Naive thymus-derived CD8-positive, alpha-beta T cell (primary cell): ENCODE results near the gene EXOC4. TPM values are rescaled to one million over a fixed set of nuclear protein-coding genes. Genes with fewer than 3 reads are reported as not detected.
A peak's percentile ranks its signal among the peaks of the same experiment; 100 is the strongest.

Experiments used
- ATAC-seq, 2 donors: fragments of 150-1000 bp; cut with Tn5 transposase in 1 of 2; sonication (Bioruptor Pico), chemical (Tn5 transposase) in 1 of 2; 1 replicate in 1 of 2; 2 replicates in 1 of 2; pipeline ENCODE4 v1.10.0; 2021; ENCODE audit warnings: mild to moderate bottlenecking in 2 of 2, moderate library complexity in 2 of 2
- POLR2A ChIA-PET: fragments of 350-600 bp; sonication (Branson Sonifier 250); formaldehyde crosslinking; loops from one replicate; lab custom pipeline; 2021; ENCODE audit warnings: antibody characterized with exemption; lab: Charles Lee
- DNase-seq, 10 donors: peaks; one replicate each; pipeline versions ENCODE4 v3.0.0 to v3.0.0-alpha.2; 2020 to 2022
- H3K27ac Mint-ChIP-seq, 10 donors: one replicate each; pipeline ENCODE4 v1.8.0; 2020 to 2022; ENCODE audit warnings: mild to moderate bottlenecking in 10 of 10, mixed read lengths in 10 of 10, moderate library complexity in 4 of 10, inconsistent platforms in 1 of 10
- H3K27me3 Mint-ChIP-seq, 5 donors: one replicate each; pipeline ENCODE4 v1.8.0; 2021 to 2022; ENCODE audit warnings: mixed read lengths in 5 of 5
- H3K36me3 Mint-ChIP-seq, 3 donors: one replicate each; pipeline ENCODE4 v1.8.0; 2020 to 2022; ENCODE audit warnings: mixed read lengths in 3 of 3, mild to moderate bottlenecking in 2 of 3, inconsistent platforms in 1 of 3
- H3K4me1 Mint-ChIP-seq, 4 donors: one replicate each; pipeline ENCODE4 v1.8.0; 2021 to 2022; ENCODE audit warnings: mixed read lengths in 4 of 4
- H3K4me3 Mint-ChIP-seq, 10 donors: one replicate each; pipeline ENCODE4 v1.8.0; 2020 to 2022; ENCODE audit warnings: mild to moderate bottlenecking in 10 of 10, mixed read lengths in 10 of 10, moderate library complexity in 6 of 10, inconsistent platforms in 1 of 10
- H3K9me3 Mint-ChIP-seq, 9 donors: one replicate each; pipeline ENCODE4 v1.8.0; 2020 to 2022; ENCODE audit warnings: mixed read lengths in 9 of 9, mild to moderate bottlenecking in 3 of 9, inconsistent platforms in 1 of 9, moderate library complexity in 1 of 9
- polyA plus RNA-seq, 3 donors: library from polyadenylated mRNA; unstranded; fragments of 300-500 nt; fragmentation: Illumina TruSeq; gene quantifications; one replicate each; pipeline ENCODE4 v1.2.3, GENCODE V29; 2021
- total RNA-seq, 8 experiments: library from RNA in 2 of 8; stranded (reverse) in 2 of 8; gene quantifications; one replicate each; pipeline ENCODE4 v1.2.3 and lab custom pipeline; 2021 to 2026

EXOC4 gene
- total and polyA plus RNA-seq, 5 experiments from 2014 or later: 29.4 to 68.6 (median 42.4) TPM

GRCh38 chr7:133853706-133854276 is 600.9 kb downstream of the EXOC4 start:
- POLR2A ChIA-PET: no interaction called here
- H3K4me3 Mint-ChIP-seq: no peak overlapping the region
- no peak overlapping the region for H3K27ac Mint-ChIP-seq
- H3K27me3 Mint-ChIP-seq: no peaks in the 10 kb centered on the region
- no peaks in the 10 kb centered on the region for H3K9me3 Mint-ChIP-seq
- no peak for ATAC-seq
- peaks cover 0 to 15% (median 8%) of the 10 kb centered on the region in 3 donors for H3K36me3 Mint-ChIP-seq
- DNase-seq: peak in 1 of 10 donors; percentile 1
- H3K4me1 Mint-ChIP-seq: peaks cover 0 to 5% (median 1%) of the 10 kb centered on the region in 4 donors

- peak in 2 of 10 donors; percentile 5 for DNase-seq
- Mint-ChIP-seq H3K36me3 (peaks cover 0 to 13% (median 9%) of the 10 kb centered on the region in 3 donors), H3K4me1 (peaks cover 0 to 12% (median 1%) of the 10 kb centered on the region in 4 donors), H3K27me3 (no peaks in the 10 kb centered on the region), H3K9me3 (no peaks in the 10 kb centered on the region), H3K27ac (no peak overlapping the region), H3K4me3 (no peak overlapping the region)
- ATAC-seq: no peak
- POLR2A ChIA-PET: no interaction called here
Observed at GRCh38 chr7:133854739-133855138, 601.9 kb downstream of the EXOC4 start.

- no peak overlapping the region for H3K4me3 Mint-ChIP-seq
- peaks cover 0 to 9% (median 6%) of the 10 kb centered on the region in 3 donors for H3K36me3 Mint-ChIP-seq
- ATAC-seq (no peak), DNase-seq (peak in 1 of 10 donors; percentile 55)
- peaks cover 0 to 7% (median 1%) of the 10 kb centered on the region in 4 donors for H3K4me1 Mint-ChIP-seq
- no peaks in the 10 kb centered on the region for H3K27me3 Mint-ChIP-seq
- H3K27ac Mint-ChIP-seq: no peak overlapping the region
- POLR2A ChIA-PET: no interaction called here
- H3K9me3 Mint-ChIP-seq: no peaks in the 10 kb centered on the region
Observed at GRCh38 chr7:133857376-133858119, 604.7 kb downstream of the EXOC4 start.

- H3K9me3 Mint-ChIP-seq: no peaks in the 10 kb centered on the region
- H3K27ac Mint-ChIP-seq: no peak overlapping the region
- POLR2A ChIA-PET: no interaction called here
- no peak overlapping the region for H3K4me3 Mint-ChIP-seq
- H3K36me3 Mint-ChIP-seq: peaks cover 0 to 9% (median 6%) of the 10 kb centered on the region in 3 donors
- H3K4me1 Mint-ChIP-seq: peaks cover 0 to 7% (median 1%) of the 10 kb centered on the region in 4 donors
- ATAC-seq (no peak), DNase-seq (no peak)
- no peaks in the 10 kb centered on the region for H3K27me3 Mint-ChIP-seq
Observed at GRCh38 chr7:133858311-133858710, 605.4 kb downstream of the EXOC4 start.

- POLR2A ChIA-PET: no interaction called here
- no peaks in the 10 kb centered on the region for H3K9me3 Mint-ChIP-seq
- ATAC-seq: no peak
- no peak overlapping the region for H3K4me3 Mint-ChIP-seq
- peaks cover 0 to 7% (median 1%) of the 10 kb centered on the region in 4 donors for H3K4me1 Mint-ChIP-seq
- no peaks in the 10 kb centered on the region for H3K27me3 Mint-ChIP-seq
- H3K27ac Mint-ChIP-seq: no peak overlapping the region
- DNase-seq: no peak
- peaks cover 0 to 9% (median 6%) of the 10 kb centered on the region in 3 donors for H3K36me3 Mint-ChIP-seq
Observed at GRCh38 chr7:133859231-133859630, 606.4 kb downstream of the EXOC4 start.

GRCh38 chr7:133859871-133860450 is 607.1 kb downstream of the EXOC4 start:
- no peak for DNase-seq
- no peak for ATAC-seq
- Mint-ChIP-seq H3K4me3 (no peak overlapping the region), H3K27ac (no peak overlapping the region), H3K27me3 (no peaks in the 10 kb centered on the region), H3K9me3 (no peaks in the 10 kb centered on the region), H3K4me1 (peaks cover 0 to 7% (median 1%) of the 10 kb centered on the region in 4 donors), H3K36me3 (peaks cover 0 to 7% (median 6%) of the 10 kb centered on the region in 3 donors)
- POLR2A ChIA-PET: no interaction called here

GRCh38 chr7:133860628-133861335 is 607.9 kb downstream of the EXOC4 start:
- H3K27me3 Mint-ChIP-seq: no peaks in the 10 kb centered on the region
- POLR2A ChIA-PET: no interaction called here

GRCh38 chr7:133861876-133862275 is 609.0 kb downstream of the EXOC4 start:
- no peak for DNase-seq
- peak overlapping the region in 1 of 10 donors; percentile 51 for H3K27ac Mint-ChIP-seq
- no peaks in the 10 kb centered on the region for H3K27me3 Mint-ChIP-seq
- peaks cover 0 to 13% (median 4%) of the 10 kb centered on the region in 4 donors for H3K4me1 Mint-ChIP-seq
- H3K4me3 Mint-ChIP-seq: no peak overlapping the region
- no peaks in the 10 kb centered on the region for H3K9me3 Mint-ChIP-seq
- H3K36me3 Mint-ChIP-seq: peaks cover 0 to 6% (median 3%) of the 10 kb centered on the region in 3 donors
- POLR2A ChIA-PET: no interaction called here
- ATAC-seq: no peak

More at GRCh38 chr7:133860628-133861335, 607.9 kb downstream of the EXOC4 start:
- Mint-ChIP-seq H3K4me3 (no peak overlapping the region), H3K4me1 (peaks cover 0 to 13% (median 2%) of the 10 kb centered on the region in 4 donors), H3K36me3 (peaks cover 0 to 6% (median 3%) of the 10 kb centered on the region in 3 donors), H3K27ac (peak overlapping the region in 2 of 10 donors; percentile 3 to 10), H3K9me3 (no peaks in the 10 kb centered on the region)
- DNase-seq (no peak), ATAC-seq (no peak)

GRCh38 chr7:133863362-133864061 is 610.6 kb downstream of the EXOC4 start:
- no peak for ATAC-seq
- Mint-ChIP-seq H3K36me3 (peaks cover 0 to 6% (median 0%) of the 10 kb centered on the region in 3 donors), H3K27me3 (no peaks in the 10 kb centered on the region), H3K27ac (no peak overlapping the region), H3K4me3 (no peak overlapping the region), H3K4me1 (peaks cover 0 to 13% (median 4%) of the 10 kb centered on the region in 4 donors), H3K9me3 (no peaks in the 10 kb centered on the region)
- POLR2A ChIA-PET: no interaction called here
- DNase-seq: no peak

GRCh38 chr7:133869556-133869955 is 616.7 kb downstream of the EXOC4 start:
- Mint-ChIP-seq H3K4me1 (peaks cover 23 to 54% (median 30%) of the 10 kb centered on the region in 4 donors), H3K27me3 (no peaks in the 10 kb centered on the region), H3K36me3 (peaks cover 0 to 12% (median 10%) of the 10 kb centered on the region in 3 donors), H3K9me3 (peaks cover 0 to 1% (median 0%) of the 10 kb centered on the region in 9 donors), H3K27ac (no peak overlapping the region), H3K4me3 (no peak overlapping the region)
- no peak for DNase-seq
- ATAC-seq: no peak
- POLR2A ChIA-PET: no interaction called here

- ATAC-seq: no peak
- Mint-ChIP-seq H3K4me3 (peak overlapping the region in 2 of 10 donors; percentile 2 to 11), H3K27ac (peak overlapping the region in 1 of 10 donors; percentile 78), H3K9me3 (peaks cover 0 to 3% (median 0%) of the 10 kb centered on the region in 9 donors), H3K4me1 (peaks cover 25 to 58% (median 40%) of the 10 kb centered on the region in 4 donors), H3K27me3 (no peaks in the 10 kb centered on the region), H3K36me3 (peaks cover 0 to 12% (median 10%) of the 10 kb centered on the region in 3 donors)
- POLR2A ChIA-PET: no interaction called here
- DNase-seq: no peak
Observed at GRCh38 chr7:133871757-133872156, 618.9 kb downstream of the EXOC4 start.

- POLR2A ChIA-PET: no interaction called here
- Mint-ChIP-seq H3K4me1 (peaks cover 26 to 63% (median 43%) of the 10 kb centered on the region in 4 donors), H3K36me3 (peaks cover 0 to 12% (median 10%) of the 10 kb centered on the region in 3 donors), H3K4me3 (no peak overlapping the region), H3K27ac (peak overlapping the region in 2 of 10 donors; percentile 49 to 60), H3K9me3 (peaks cover 0 to 3% (median 0%) of the 10 kb centered on the region in 9 donors), H3K27me3 (no peaks in the 10 kb centered on the region)
- DNase-seq (no peak), ATAC-seq (no peak)
Observed at GRCh38 chr7:133873187-133873586, 620.3 kb downstream of the EXOC4 start.
